Stimulated activated CD4-positive, alpha-beta T cell treated with anti-CD3 and anti-CD28 coated beads, Interleukin-2, amount 100 ng/mL, for 48 hours (primary cell): Measurements from ENCODE around the gene PDGFC.

ENCODE experiments used
- DNase-seq, 2 donors: peaks; one replicate each; pipeline ENCODE4 v3.0.0-alpha.2; 2020

Gene PDGFC

GRCh38 chr4:156971676-156972378 lies at the start of gene PDGFC:
Gene PDGFC, minus strand, starts transcription at chr4:156971799. Its CDS starts 896 bp downstream, at chr4:156970903.
- DNase-seq = no peak

GRCh38 chr4:157020882-157021281 lies 49.3 kb upstream of the PDGFC start:
- DNase-seq = no peak

- DNase-seq = no peak
Measured at GRCh38 chr4:157018920-157019490, 47.4 kb upstream of the PDGFC start.

GRCh38 chr4:157014621-157015591 lies 43.3 kb upstream of the PDGFC start:
- DNase-seq = no peak

GRCh38 chr4:157013656-157014055 lies 42.1 kb upstream of the PDGFC start:
- no peak for DNase-seq

- DNase-seq = no peak
Measured at GRCh38 chr4:157012781-157013180, 41.2 kb upstream of the PDGFC start.

- DNase-seq = no peak
Measured at GRCh38 chr4:157012296-157012695, 40.7 kb upstream of the PDGFC start.

- DNase-seq = no peak
Measured at GRCh38 chr4:157010630-157011029, 39.0 kb upstream of the PDGFC start.

GRCh38 chr4:157005831-157006230 lies 34.2 kb upstream of the PDGFC start:
- no peak for DNase-seq

- no peak for DNase-seq
Measured at GRCh38 chr4:157005193-157005592, 33.6 kb upstream of the PDGFC start.

GRCh38 chr4:157004279-157005161 lies 32.9 kb upstream of the PDGFC start:
- DNase-seq = no peak

- DNase-seq = no peak
Measured at GRCh38 chr4:156999175-156999517, 27.5 kb upstream of the PDGFC start.

- DNase-seq = no peak
Measured at GRCh38 chr4:156998500-156999174, 27.0 kb upstream of the PDGFC start.

GRCh38 chr4:156992943-156993342 lies 21.3 kb upstream of the PDGFC start:
- no peak for DNase-seq

- no peak for DNase-seq
Measured at GRCh38 chr4:156991161-156991560, 19.6 kb upstream of the PDGFC start.

- DNase-seq = no peak
Measured at GRCh38 chr4:156983366-156983765, 11.8 kb upstream of the PDGFC start.

GRCh38 chr4:156981262-156981769 lies 9.7 kb upstream of the PDGFC start:
- DNase-seq = no peak

- no peak for DNase-seq
Measured at GRCh38 chr4:156977435-156978160, 6.0 kb upstream of the PDGFC start.

GRCh38 chr4:156976147-156976546 lies 4.5 kb upstream of the PDGFC start:
- no peak for DNase-seq

GRCh38 chr4:156975686-156976085 lies 4.1 kb upstream of the PDGFC start:
- no peak for DNase-seq

GRCh38 chr4:156974264-156974663 lies 2.7 kb upstream of the PDGFC start:
- no peak for DNase-seq
